Measurements from ENCODE around the gene SPPL2C. TPM values are rescaled to one million over a fixed set of nuclear protein-coding genes. Genes with fewer than 3 reads are reported as not detected.

The SPPL2C gene
- total RNA-seq, 1 experiment from 2014 or later = not detected

GRCh38 chr17:45823598-45823997 is 21.1 kb upstream of the SPPL2C start:
- TF ChIP-seq CTCF (conservative IDR thresholded peaks at IDR 0.05) = no peak
- Histone ChIP-seq H3K27ac (ENCODE audit: insufficient read length, low read depth, low read length) (no peak overlapping the region), H2BK120ac (ENCODE audit: low read depth, low read length, poor library complexity, severe bottlenecking) (no peak overlapping the region), H3K56ac (ENCODE audit: insufficient read length, low read depth, low read length) (no peak overlapping the region), H3K18ac (ENCODE audit: insufficient read length, low read depth, low read length) (no peak overlapping the region), H3K4me2 (ENCODE audit: insufficient read depth, insufficient read length, low read length) (no peak overlapping the region), H3K4me1 (ENCODE audit: insufficient read depth, low read length) (no peaks in the 10 kb centered on the region), H3K27me3 (ENCODE audit: insufficient read depth, low read length) (no peaks in the 10 kb centered on the region), H2BK12ac (ENCODE audit: insufficient read length, low read depth, low read length) (no peak overlapping the region), H3K79me2 (ENCODE audit: insufficient read depth, low read length) (no peaks in the 10 kb centered on the region), H2BK15ac (ENCODE audit: low read depth, low read length) (no peak overlapping the region), H3K79me1 (ENCODE audit: insufficient read depth, low read depth, low read length, poor library complexity, severe bottlenecking) (no peaks in the 10 kb centered on the region), H4K20me1 (ENCODE audit: control insufficient read depth, insufficient read depth, insufficient read length) (no peaks in the 10 kb centered on the region), H3T11ph (ENCODE audit: low read length) (no peak overlapping the region), H2BK20ac (ENCODE audit: low read depth, low read length, poor library complexity, severe bottlenecking) (no peak overlapping the region), H2AFZ (ENCODE audit: low read length) (no peak overlapping the region), H3K14ac (ENCODE audit: insufficient read depth, low read length) (no peak overlapping the region), H3K4ac (ENCODE audit: low read depth, low read length) (no peak overlapping the region), H4K5ac (ENCODE audit: insufficient read length, low read depth, low read length) (no peak overlapping the region), H4K91ac (ENCODE audit: insufficient read length, low read depth, low read length) (no peak overlapping the region), H3K9me3 (ENCODE audit: control insufficient read depth, low read depth, low read length) (no peaks in the 10 kb centered on the region), H2BK5ac (ENCODE audit: insufficient read length, low read length) (no peak overlapping the region), H3K9ac (ENCODE audit: extremely low read depth, insufficient read length, low read length) (no peak overlapping the region), H4K8ac (replicated peaks; ENCODE audit: insufficient read length, low read depth, low read length) (no peak overlapping the region), H3K23me2 (ENCODE audit: insufficient read length, low read depth, low read length, poor library complexity, severe bottlenecking) (no peaks in the 10 kb centered on the region), H3K23ac (ENCODE audit: insufficient read length, low read depth, low read length) (no peak overlapping the region), H2AK5ac (ENCODE audit: insufficient read length, low read length) (no peak overlapping the region)
- H3K27me3 Mint-ChIP-seq (ENCODE audit: low read depth) = peaks cover 14% of the 10 kb centered on the region
- no peak overlapping the region for H3K27ac Mint-ChIP-seq
- peak; percentile 53 for DNase-seq
- no peaks in the 10 kb centered on the region; a peak in 1 of 7 replicates for H3K36me3 Mint-ChIP-seq (ENCODE audit: insufficient read depth in 1 of 3, low read depth in 3 of 3)
- no CpG with 5 or more reads among the region's 10 CpGs for WGBS (ENCODE audit: extremely low coverage, insufficient read length, low lambda C conversion rate)
- H3K9me3 Mint-ChIP-seq = no peaks in the 10 kb centered on the region
- H3K4me1 Mint-ChIP-seq = peaks cover 0 to 10% of the 10 kb centered on the region in 2 experiments; a peak in 1 of 4 replicates
- H3K4me3 Mint-ChIP-seq = no peak overlapping the region
